OCI-LY3 (cell line): ENCODE results near the gene MRRF.

Experiments used
- H2AFZ ChIP-seq: fragments of 200-600, 300-600 bp; shearing (Covaris generic); 2 replicates; pipeline ENCODE4 v1.6.0; 2014; ENCODE audit warnings: antibody characterized with exemption, low read depth, low read length
- H3K27ac ChIP-seq: fragments of 200-600, 300-600 bp; sonication (generic); 2 replicates; pipeline ENCODE4 v1.5.1; 2014; ENCODE audit warnings: mild to moderate bottlenecking, low read length, moderate library complexity, mixed read lengths
- H3K27me3 ChIP-seq: fragments of 200-600, 300-600 bp; sonication (generic); 2 replicates; pipeline ENCODE4 v1.6.1; 2014; ENCODE audit warnings: low read depth, low read length, mixed read lengths
- H3K36me3 ChIP-seq: fragments of 200-600, 300-600 bp; sonication (generic); replicated peaks from 2 replicates; pipeline ENCODE3; 2014; ENCODE audit warnings: low read depth, low read length, mixed read lengths
- H3K4me1 ChIP-seq: fragments of 300-600, 200-600 bp; sonication (generic); 2 replicates; pipeline ENCODE4 v1.6.1; 2014; ENCODE audit warnings: low read length, mixed read lengths
- H3K4me2 ChIP-seq: fragments of 200-600, 300-600 bp; sonication (generic); 2 replicates; pipeline ENCODE4 v1.6.1; 2014; ENCODE audit warnings: low read length, mixed read lengths
- H3K4me3 ChIP-seq: fragments of 300-600, 200-600 bp; sonication (generic); 2 replicates; pipeline ENCODE4 v1.5.1; 2014; ENCODE audit warnings: antibody characterized with exemption, mild to moderate bottlenecking, low read length, moderate library complexity
- H3K79me2 ChIP-seq: fragments of 300-600, 200-600 bp; shearing (Covaris generic); 2 replicates; pipeline ENCODE4 v1.6.1; 2014; ENCODE audit warnings: mild to moderate bottlenecking, low read length, mixed read lengths
- H3K9ac ChIP-seq: fragments of 300-600, 200-600 bp; shearing (Covaris generic); 2 replicates; pipeline ENCODE4 v1.6.0; 2014; ENCODE audit warnings: mild to moderate bottlenecking, low read length, moderate library complexity
- H3K9me3 ChIP-seq: fragments of 200-600, 300-600 bp; shearing (Covaris generic); 2 replicates; pipeline ENCODE4 v1.6.1; 2014; ENCODE audit warnings: low read length, mixed read lengths; ENCODE audit not compliant: insufficient read depth
- H4K20me1 ChIP-seq: fragments of 200-600, 300-600 bp; sonication (generic); 2 replicates; pipeline ENCODE4 v1.6.1; 2016; ENCODE audit warnings: low read length, mixed read lengths; ENCODE audit not compliant: insufficient read depth
- EZH2phosphoT487 ChIP-seq: fragments of 200-600 bp; shearing (Covaris generic); IDR thresholded peaks from 2 replicates; pipeline ENCODE4 v1.6.1; 2018; ENCODE audit warnings: antibody characterized with exemption, mixed run types, low read depth
- TF ChIP-seq, protein P1 (sequence below): fragments of 200-600, 300-600 bp; sonication (generic); IDR thresholded peaks from 2 replicates; pipeline ENCODE4 v1.5.1; 2014; ENCODE audit warnings: antibody characterized with exemption, low read length, low read depth

Gene MRRF

DNA sequence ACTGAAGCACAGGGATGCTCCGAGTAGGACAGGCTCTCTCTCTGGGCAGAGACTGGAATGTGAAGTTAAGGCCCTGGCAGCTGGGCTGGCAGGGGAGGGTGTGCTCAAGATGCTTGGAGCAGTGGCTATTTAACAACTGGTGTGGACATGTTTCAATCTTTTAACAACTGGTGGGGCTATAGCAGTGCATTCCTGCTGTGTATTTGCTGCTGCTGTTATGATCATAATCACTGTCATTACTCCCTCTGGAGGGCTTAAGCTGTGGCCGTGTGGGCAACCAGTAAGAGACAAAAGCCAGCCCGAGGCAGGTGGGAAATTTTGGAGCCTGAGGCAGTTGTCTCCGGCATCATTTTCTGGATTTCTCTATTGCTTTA, 72.9 kb downstream of the MRRF start:
- Histone ChIP-seq H3K9ac (no peak overlapping the region), H2AFZ (no peak overlapping the region), H3K27ac (no peak overlapping the region), H3K36me3 (no peaks in the 10 kb centered on the region), H3K4me1 (peaks cover 11% of the 10 kb centered on the region), H3K79me2 (no peaks in the 10 kb centered on the region), H3K4me3 (peak overlapping the region; percentile 17), H3K9me3 (no peaks in the 10 kb centered on the region), H3K4me2 (peak overlapping the region; percentile 37), H3K27me3 (peaks cover 7% of the 10 kb centered on the region; the same call in 1 of the 2 replicates), H4K20me1 (no peaks in the 10 kb centered on the region)
- no peak for TF ChIP-seq EZH2phosphoT487
- TF ChIP-seq, protein P1, sequence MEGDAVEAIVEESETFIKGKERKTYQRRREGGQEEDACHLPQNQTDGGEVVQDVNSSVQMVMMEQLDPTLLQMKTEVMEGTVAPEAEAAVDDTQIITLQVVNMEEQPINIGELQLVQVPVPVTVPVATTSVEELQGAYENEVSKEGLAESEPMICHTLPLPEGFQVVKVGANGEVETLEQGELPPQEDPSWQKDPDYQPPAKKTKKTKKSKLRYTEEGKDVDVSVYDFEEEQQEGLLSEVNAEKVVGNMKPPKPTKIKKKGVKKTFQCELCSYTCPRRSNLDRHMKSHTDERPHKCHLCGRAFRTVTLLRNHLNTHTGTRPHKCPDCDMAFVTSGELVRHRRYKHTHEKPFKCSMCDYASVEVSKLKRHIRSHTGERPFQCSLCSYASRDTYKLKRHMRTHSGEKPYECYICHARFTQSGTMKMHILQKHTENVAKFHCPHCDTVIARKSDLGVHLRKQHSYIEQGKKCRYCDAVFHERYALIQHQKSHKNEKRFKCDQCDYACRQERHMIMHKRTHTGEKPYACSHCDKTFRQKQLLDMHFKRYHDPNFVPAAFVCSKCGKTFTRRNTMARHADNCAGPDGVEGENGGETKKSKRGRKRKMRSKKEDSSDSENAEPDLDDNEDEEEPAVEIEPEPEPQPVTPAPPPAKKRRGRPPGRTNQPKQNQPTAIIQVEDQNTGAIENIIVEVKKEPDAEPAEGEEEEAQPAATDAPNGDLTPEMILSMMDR: no peak

DNA sequence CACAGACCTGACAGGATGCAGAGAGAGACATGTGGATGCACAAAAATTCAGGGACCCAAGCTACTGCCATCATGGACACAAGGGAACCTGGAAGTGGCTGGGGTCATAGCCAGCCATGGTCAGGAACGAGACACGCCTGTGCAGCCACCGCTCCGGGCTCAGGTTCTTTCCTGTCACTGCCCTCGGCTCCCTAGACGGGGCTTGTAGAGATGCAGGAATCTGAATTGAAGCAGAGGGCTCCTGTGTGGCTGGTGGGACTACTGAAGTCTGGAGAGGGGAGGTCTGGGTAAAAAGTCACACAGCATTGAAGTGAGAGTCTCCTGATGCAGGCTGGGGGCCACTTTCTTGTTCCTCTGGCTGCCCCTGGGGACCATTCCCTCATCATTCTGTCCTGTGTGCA, 73.9 kb downstream of the MRRF start:
- peaks cover 7% of the 10 kb centered on the region; the same call in 1 of the 2 replicates for H3K27me3 ChIP-seq
- H2AFZ ChIP-seq: no peak overlapping the region

DNA sequence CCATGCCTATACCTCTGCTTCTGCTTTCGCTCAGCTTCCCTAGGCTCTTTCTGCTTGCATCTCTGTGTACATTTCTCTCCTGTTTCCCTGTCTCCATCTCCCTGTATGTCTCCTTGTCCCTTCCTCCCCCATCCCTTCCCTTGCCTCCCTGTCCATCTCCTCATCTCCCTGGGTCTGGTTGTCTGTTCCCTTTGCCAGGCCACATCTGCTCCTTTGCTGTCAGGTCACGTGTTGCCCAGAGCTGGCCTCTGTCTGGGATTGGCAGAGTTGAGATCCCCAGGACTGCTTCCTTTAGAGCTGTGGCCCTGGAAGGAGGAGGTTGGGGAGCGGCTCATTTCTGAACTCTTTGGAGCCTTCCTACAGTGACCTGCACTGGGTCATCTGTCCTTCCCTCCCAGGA, 74.3 kb downstream of the MRRF start:
- Histone ChIP-seq H2AFZ (no peak overlapping the region), H3K9me3 (no peaks in the 10 kb centered on the region), H3K79me2 (no peaks in the 10 kb centered on the region), H3K4me3 (no peak overlapping the region), H4K20me1 (no peaks in the 10 kb centered on the region), H3K27me3 (peaks cover 7% of the 10 kb centered on the region; the same call in 1 of the 2 replicates), H3K36me3 (no peaks in the 10 kb centered on the region), H3K9ac (no peak overlapping the region), H3K4me1 (peaks cover 11% of the 10 kb centered on the region), H3K4me2 (no peak overlapping the region), H3K27ac (no peak overlapping the region)
- TF ChIP-seq EZH2phosphoT487: no peak
- TF ChIP-seq, protein P1: no peak

More for the DNA sequence above, 73.9 kb downstream of the MRRF start:
- peaks cover 11% of the 10 kb centered on the region for H3K4me1 ChIP-seq
- no peak overlapping the region for H3K4me3 ChIP-seq
- H3K9me3 ChIP-seq: no peaks in the 10 kb centered on the region
- H3K27ac ChIP-seq: no peak overlapping the region
- no peak for TF ChIP-seq EZH2phosphoT487
- TF ChIP-seq, protein P1: no peak
- H3K9ac ChIP-seq: no peak overlapping the region
- no peaks in the 10 kb centered on the region for H3K36me3 ChIP-seq
- no peaks in the 10 kb centered on the region for H3K79me2 ChIP-seq
- no peaks in the 10 kb centered on the region for H4K20me1 ChIP-seq
- H3K4me2 ChIP-seq: no peak overlapping the region

DNA sequence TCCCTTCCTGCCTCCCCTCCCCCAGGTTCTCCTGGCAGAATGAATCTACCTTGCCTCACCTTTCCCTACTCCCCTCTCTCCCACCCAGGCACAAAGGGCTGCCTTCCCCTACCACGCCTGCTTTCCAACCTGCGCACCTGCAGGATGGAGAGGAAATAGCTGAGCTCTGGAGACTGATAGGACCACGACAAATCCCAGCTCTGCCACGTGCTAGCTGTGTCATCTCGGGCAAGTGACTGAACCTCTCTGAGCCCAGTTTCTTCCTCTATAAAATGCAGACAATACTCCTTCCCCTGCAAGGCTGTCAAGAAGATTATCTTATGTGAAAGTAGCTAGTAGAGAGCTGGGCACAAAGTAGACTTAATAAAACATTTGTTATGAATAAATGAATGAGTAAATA, 74.9 kb downstream of the MRRF start:
- no peaks in the 10 kb centered on the region for H4K20me1 ChIP-seq
- H3K4me2 ChIP-seq: no peak overlapping the region
- no peak overlapping the region for H3K27ac ChIP-seq
- peaks cover 11% of the 10 kb centered on the region for H3K4me1 ChIP-seq
- no peak overlapping the region for H2AFZ ChIP-seq
- H3K9ac ChIP-seq: no peak overlapping the region
- H3K79me2 ChIP-seq: no peaks in the 10 kb centered on the region
- no peak overlapping the region for H3K4me3 ChIP-seq
- H3K9me3 ChIP-seq: no peaks in the 10 kb centered on the region
- no peak for TF ChIP-seq EZH2phosphoT487
- TF ChIP-seq, protein P1: no peak
- H3K36me3 ChIP-seq: no peaks in the 10 kb centered on the region
- peaks cover 7% of the 10 kb centered on the region; the same call in 1 of the 2 replicates for H3K27me3 ChIP-seq
